CD4-positive, alpha-beta T cell (primary cell): ENCODE data around the gene GPC1. TPM values are rescaled to one million over a fixed set of nuclear protein-coding genes. Genes with fewer than 3 reads are reported as not detected.

ENCODE experiments used
- ATAC-seq: fragments of 200-7000 bp; cut with Tn5 transposase; one replicate; pipeline ENCODE4 v1.10.0; 2022; ENCODE audit warnings: mild to moderate bottlenecking; ENCODE audit not compliant: poor library complexity
- CTCF ChIA-PET: fragments of 350-600 bp; sonication (Branson Sonifier 250); formaldehyde crosslinking; loops from one replicate; lab custom pipeline; 2021; ENCODE audit warnings: antibody characterized with exemption, inconsistent platforms; lab: Charles Lee
- POLR2A ChIA-PET: fragments of 350-600 bp; sonication (Branson Sonifier 250); formaldehyde crosslinking; loops from one replicate; lab custom pipeline; 2021; ENCODE audit warnings: antibody characterized with exemption, inconsistent platforms; lab: Charles Lee
- DNase-seq, 14 experiments: peaks; one replicate each; pipeline ENCODE4 v3.0.0-alpha.2; 2013 to 2020; ENCODE audit warnings: mixed read lengths in 2 of 14
- H3K27ac ChIP-seq, 2 donors: one replicate each; pipeline versions ENCODE4 v1.5.1 to v1.7.0; 2013; ENCODE audit warnings: low read length in 2 of 2, low read depth in 1 of 2, mild to moderate bottlenecking in 1 of 2
- H3K27me3 ChIP-seq, 2 experiments: 1 replicate in 1 of 2; 2 replicates in 1 of 2; pipeline versions ENCODE4 v1.6.1 to v1.7.0; 2013; ENCODE audit warnings: low read length in 2 of 2, control low read depth in 1 of 2, mild to moderate bottlenecking in 1 of 2, moderate library complexity in 1 of 2; ENCODE audit not compliant: insufficient read depth in 2 of 2, control insufficient read depth in 1 of 2
- H3K36me3 ChIP-seq: one replicate; pipeline ENCODE4 v1.6.1; 2013; ENCODE audit warnings: low read length, control low read depth; ENCODE audit not compliant: insufficient read depth
- H3K4me1 ChIP-seq: one replicate; pipeline ENCODE4 v1.6.1; 2013; ENCODE audit warnings: low read length, control low read depth; ENCODE audit not compliant: insufficient read depth
- H3K4me3 ChIP-seq: one replicate; pipeline ENCODE4 v1.5.1; 2013; ENCODE audit warnings: mild to moderate bottlenecking, low read length, moderate library complexity
- H3K9me3 ChIP-seq, 2 experiments: 1 replicate in 1 of 2; 2 replicates in 1 of 2; pipeline versions ENCODE4 v1.6.1 to v1.7.0; 2013; ENCODE audit warnings: low read length in 2 of 2, mild to moderate bottlenecking in 2 of 2, control low read depth in 1 of 2, moderate library complexity in 1 of 2; ENCODE audit not compliant: control insufficient read depth in 1 of 2, insufficient read depth in 1 of 2
- H3K27ac Mint-ChIP-seq: one replicate; pipeline ENCODE4 v1.8.0; 2020; ENCODE audit warnings: mixed read lengths
- H3K27me3 Mint-ChIP-seq: one replicate; pipeline ENCODE4 v1.8.0; 2021; ENCODE audit warnings: mixed read lengths
- H3K36me3 Mint-ChIP-seq: one replicate; pipeline ENCODE4 v1.8.0; 2021; ENCODE audit warnings: low read depth, mixed read lengths
- H3K4me1 Mint-ChIP-seq: one replicate; pipeline ENCODE4 v1.8.0; 2021; ENCODE audit warnings: low read depth, mixed read lengths
- H3K4me3 Mint-ChIP-seq: one replicate; pipeline ENCODE4 v1.8.0; 2020; ENCODE audit warnings: mild to moderate bottlenecking, mixed read lengths
- H3K9me3 Mint-ChIP-seq: one replicate; pipeline ENCODE4 v1.8.0; 2020; ENCODE audit warnings: mixed read lengths
- CTCF ChIP-seq: fragments of 200-600 bp; IDR thresholded peaks from one replicate; pipeline ENCODE4 v1.8.0; 2022; ENCODE audit warnings: antibody characterized with exemption, mild to moderate bottlenecking
- intact Hi-C, 2 experiments: fragments of 100-400 bp; cut with DNase I in 1 of 2; cut with micrococcal nuclease in 1 of 2; formaldehyde crosslinking; loops; one replicate each; pipeline versions ENCODE4 v1.15.1 to v1.9.0; 2023 to 2025; cut with DNase I, micrococcal nuclease
- total RNA-seq, 174 experiments: library from RNA in 2 of 174; stranded (reverse) in 2 of 174; gene quantifications; one replicate each; pipeline ENCODE4 v1.2.3 and lab custom pipeline; 2021 to 2026

GPC1 gene
- total RNA-seq, 2 experiments from 2014 or later, result 0.58 to 0.98 TPM

GRCh38 chr2:240463274-240463865 lies 27.9 kb downstream of the GPC1 start:
- Histone ChIP-seq H3K27ac (no peak overlapping the region), H3K36me3 (peaks cover under 1% of the 10 kb centered on the region), H3K9me3 (peaks cover 0 to 12% of the 10 kb centered on the region in 2 experiments), H3K4me3 (no peak overlapping the region), H3K27me3 (no peaks in the 10 kb centered on the region), H3K4me1 (no peaks in the 10 kb centered on the region)
- Mint-ChIP-seq H3K27me3 (no peaks in the 10 kb centered on the region), H3K4me3 (no peak overlapping the region), H3K36me3 (no peaks in the 10 kb centered on the region), H3K27ac (no peak overlapping the region), H3K9me3 (no peaks in the 10 kb centered on the region), H3K4me1 (no peaks in the 10 kb centered on the region)
- TF ChIP-seq CTCF, result no peak
- ATAC-seq (no peak), DNase-seq (peak in 5 of 14 experiments; percentile 0 to 31 (median 1))
- intact Hi-C loops, result no loop called here
- CTCF ChIA-PET, result no interaction called here
- POLR2A ChIA-PET, result no interaction called here

- Histone ChIP-seq H3K4me3 (no peak overlapping the region), H3K4me1 (no peaks in the 10 kb centered on the region), H3K9me3 (peaks cover 0 to 12% of the 10 kb centered on the region in 2 experiments), H3K27ac (no peak overlapping the region), H3K27me3 (no peaks in the 10 kb centered on the region), H3K36me3 (peaks cover 2% of the 10 kb centered on the region)
- Mint-ChIP-seq H3K27ac (no peak overlapping the region), H3K27me3 (no peaks in the 10 kb centered on the region), H3K9me3 (no peaks in the 10 kb centered on the region), H3K4me3 (no peak overlapping the region), H3K4me1 (no peaks in the 10 kb centered on the region), H3K36me3 (no peaks in the 10 kb centered on the region)
- intact Hi-C loops, result no loop called here
- POLR2A ChIA-PET, result no interaction called here
- CTCF ChIA-PET, result no interaction called here
- ATAC-seq, result no peak
- DNase-seq, result peak in 2 of 14 experiments; percentile 0 to 2
- TF ChIP-seq CTCF, result no peak
Observed at GRCh38 chr2:240463866-240464481, 28.5 kb downstream of the GPC1 start.

GRCh38 chr2:240464514-240465241 lies 29.2 kb downstream of the GPC1 start:
- H3K9me3 ChIP-seq, result peaks cover 0 to 12% of the 10 kb centered on the region in 2 experiments
- H3K27ac ChIP-seq, result no peak overlapping the region
- peaks cover 2% of the 10 kb centered on the region for H3K36me3 ChIP-seq
- no peaks in the 10 kb centered on the region for H3K4me1 ChIP-seq
- ATAC-seq (no peak), DNase-seq (peak in 3 of 14 experiments; percentile 4 to 29 (median 10))
- H3K27ac Mint-ChIP-seq, result no peak overlapping the region
- H3K4me3 ChIP-seq, result no peak overlapping the region
- POLR2A ChIA-PET, result no interaction called here
- H3K4me1 Mint-ChIP-seq, result no peaks in the 10 kb centered on the region
- no peaks in the 10 kb centered on the region for H3K27me3 Mint-ChIP-seq
- H3K9me3 Mint-ChIP-seq, result no peaks in the 10 kb centered on the region
- peaks cover 1% of the 10 kb centered on the region for H3K36me3 Mint-ChIP-seq
- H3K4me3 Mint-ChIP-seq, result no peak overlapping the region
- TF ChIP-seq CTCF, result no peak
- CTCF ChIA-PET, result no interaction called here
- no peaks in the 10 kb centered on the region for H3K27me3 ChIP-seq
- intact Hi-C loops, result no loop called here
